Measurements from ENCODE around the gene SLC25A34. TPM values are rescaled to one million over a fixed set of nuclear protein-coding genes. Genes with fewer than 3 reads are reported as not detected.

SLC25A34 gene
- total and polyA plus RNA-seq, 10 of the 15 experiments (the other 5 are each of a cell fraction or from before 2014, with no cell fraction given) = 0.02 to 1.6 (median 0.39) TPM

- BruUV-seq (replicated peaks) = no TSS peak
- POLR2A ChIA-PET = no interaction called here
- no peaks in the 10 kb centered on the region for H3K36me3 ChIP-seq (ENCODE audit: control insufficient read depth in 2 of 2, insufficient read depth in 2 of 2, low read length in 1 of 2)
- TF ChIP-seq EP300 (IDR thresholded peaks at IDR 0.05; ENCODE audit: borderline replicate concordance in 1 of 2, control insufficient read depth in 1 of 2, low read depth in 2 of 2, low read length in 2 of 2) (no peak), SPI1 (IDR thresholded peaks at IDR 0.05; ENCODE audit: borderline replicate concordance, insufficient read depth, low read depth, low read length) (no peak), ASH2L (IDR thresholded peaks at IDR 0.05; ENCODE audit: borderline replicate concordance, low read depth) (no peak), ATF2 (IDR thresholded peaks at IDR 0.05; ENCODE audit: low read length) (no peak), IRF5 (IDR thresholded peaks at IDR 0.05; ENCODE audit: borderline replicate concordance) (no peak), GABPA (IDR thresholded peaks at IDR 0.05; ENCODE audit: low read depth) (no peak)
- SMC1A ChIA-PET (ENCODE audit: uncharacterized antibody, unreplicated experiment) = no interaction called here
- no peak overlapping the region for H3K4me2 ChIP-seq (ENCODE audit: control insufficient read depth, insufficient read depth)
- in situ Hi-C loops (cut with MboI) (no loop called here), intact Hi-C loops (cut with micrococcal nuclease; ENCODE audit: unreplicated experiment) (no loop called here)
- no peaks in the 10 kb centered on the region for H3K4me1 ChIP-seq (ENCODE audit: control insufficient read depth, insufficient read depth, low read length)
- no peak overlapping the region for H2AFZ ChIP-seq (ENCODE audit: control insufficient read depth, low read depth, low read length)
- no peaks in the 10 kb centered on the region for H3K9me3 ChIP-seq (replicated peaks; ENCODE audit: control insufficient read depth, insufficient read depth, low read length)
- DNase-seq (ENCODE audit: low read depth, low spot score) = no peak
- no peak for FAIRE-seq
- CTCF ChIA-PET = no interaction called here
- no peak overlapping the region for H3K4me3 ChIP-seq
- no peaks in the 10 kb centered on the region; a peak in 1 of 4 replicates for H3K27me3 ChIP-seq (replicated peaks in 1 of 2; ENCODE audit: control insufficient read depth in 2 of 2, insufficient read depth in 2 of 2, low read length in 1 of 2)
- no peak for ATAC-seq
- H3K9ac ChIP-seq (ENCODE audit: control insufficient read depth, insufficient read depth, low read length) = no peak overlapping the region
- RAD21 ChIA-PET (ENCODE audit: unreplicated experiment) = no interaction called here
- no peak overlapping the region for H3K27ac ChIP-seq (ENCODE audit: control insufficient read depth, insufficient read depth)
- 36% methylated on average over 13 of the region's 14 CpGs for WGBS (ENCODE audit: insufficient coverage, insufficient replicate concordance, low lambda C conversion rate, missing lambda C conversion rate)
- no peaks in the 10 kb centered on the region for H3K79me2 ChIP-seq (ENCODE audit: control insufficient read depth, insufficient read depth, low read length)
- H4K20me1 ChIP-seq (ENCODE audit: control insufficient read depth, insufficient read depth) = no peaks in the 10 kb centered on the region
Observed at GRCh38 chr1:15770313-15770962, 34.4 kb downstream of the SLC25A34 start.

Data from GM12878 (cell line).